Keratinocyte (primary cell): ENCODE data around the gene PDE3A. TPM values are rescaled to one million over a fixed set of nuclear protein-coding genes. Genes with fewer than 3 reads are reported as not detected.

Source experiments
- DNase-seq: peaks from one replicate; pipeline ENCODE4 v3.0.0-alpha.2; 2011; ENCODE audit warnings: low read depth, missing footprints, low spot score
- FAIRE-seq: peaks from 2 replicates; lab custom pipeline; 2011; peaks lifted over from hg19 to GRCh38; lab: Jason Lieb, UNC
- H2AFZ ChIP-seq: 2 replicates; pipeline ENCODE4 v1.6.0; 2012; ENCODE audit warnings: low read length, control low read depth, inconsistent platforms; ENCODE audit not compliant: control insufficient read depth
- H3K27ac ChIP-seq: 2 replicates; pipeline ENCODE4 v1.5.1; 2011; ENCODE audit warnings: low read length; ENCODE audit not compliant: control insufficient read depth, insufficient read depth
- H3K27me3 ChIP-seq: 3 replicates; pipeline ENCODE4 v1.6.0; 2011; ENCODE audit warnings: low read length; ENCODE audit not compliant: control insufficient read depth, insufficient read depth; ENCODE audit errors: extremely low read depth
- H3K36me3 ChIP-seq, 2 experiments: 2 replicates in 1 of 2; 3 replicates in 1 of 2; pipeline ENCODE4 v1.5.1; 2011; ENCODE audit warnings: low read length in 2 of 2, mild to moderate bottlenecking in 1 of 2; ENCODE audit not compliant: control insufficient read depth in 2 of 2, insufficient read depth in 2 of 2; ENCODE audit errors: extremely low read depth in 1 of 2
- H3K4me1 ChIP-seq: 3 replicates; pipeline ENCODE4 v1.5.1; 2011; ENCODE audit warnings: low read length; ENCODE audit not compliant: control insufficient read depth, insufficient read depth; ENCODE audit errors: extremely low read depth
- H3K4me2 ChIP-seq: 3 replicates; pipeline ENCODE4 v1.6.0; 2011; ENCODE audit warnings: low read depth, low read length; ENCODE audit not compliant: control insufficient read depth, insufficient read depth; ENCODE audit errors: extremely low read depth
- H3K4me3 ChIP-seq, 3 experiments: fragments of 200-600 bp in 1 of 3; sonication (generic) in 1 of 3; 2 replicates in 2 of 3; 3 replicates in 1 of 3; pipeline ENCODE4 v1.5.1; 2011 to 2016; ENCODE audit warnings: low read length in 3 of 3, mild to moderate bottlenecking in 3 of 3, control low read depth in 2 of 3, inconsistent platforms in 1 of 3, low read depth in 1 of 3, mixed read lengths in 1 of 3, mixed run types in 1 of 3, moderate library complexity in 1 of 3; ENCODE audit not compliant: control insufficient read depth in 2 of 3, insufficient read depth in 2 of 3; ENCODE audit errors: extremely low read depth in 1 of 3
- H3K79me2 ChIP-seq: 2 replicates; pipeline ENCODE4 v1.6.0; 2012; ENCODE audit warnings: low read length; ENCODE audit not compliant: control insufficient read depth, insufficient read depth
- H3K9ac ChIP-seq: 3 replicates; pipeline ENCODE4 v1.6.0; 2011; ENCODE audit warnings: low read length; ENCODE audit not compliant: control insufficient read depth, insufficient read depth; ENCODE audit errors: extremely low read depth
- H3K9me1 ChIP-seq: 3 replicates; pipeline ENCODE4 v1.6.0; 2011; ENCODE audit warnings: low read length; ENCODE audit not compliant: control insufficient read depth, insufficient read depth; ENCODE audit errors: extremely low read depth
- H3K9me3 ChIP-seq: 2 replicates; pipeline ENCODE4 v1.5.1; 2012; ENCODE audit warnings: low read depth, low read length; ENCODE audit not compliant: control insufficient read depth
- H4K20me1 ChIP-seq: 3 replicates; pipeline ENCODE4 v1.6.0; 2011; ENCODE audit warnings: low read length; ENCODE audit not compliant: control insufficient read depth, insufficient read depth; ENCODE audit errors: extremely low read depth
- CTCF ChIP-seq, 3 experiments: IDR thresholded peaks in 1 of 3; conservative IDR thresholded peaks in 1 of 3; optimal IDR thresholded peaks in 1 of 3; 2 replicates in 2 of 3; 3 replicates in 1 of 3; pipeline versions ENCODE3 to v1.5.1; 2011; ENCODE audit warnings: low read length in 3 of 3, mild to moderate bottlenecking in 3 of 3, moderate library complexity in 2 of 3, control low read depth in 1 of 3, inconsistent platforms in 1 of 3; ENCODE audit not compliant: insufficient read depth in 2 of 3; ENCODE audit errors: extremely low read depth in 1 of 3
- EZH2 ChIP-seq: IDR thresholded peaks from one replicate; pipeline ENCODE4 v1.6.1; 2012; ENCODE audit warnings: inconsistent platforms, mild to moderate bottlenecking, low read length, moderate library complexity
- dilution Hi-C: fragments of 300-500 bp; cut with MboI; formaldehyde crosslinking; loops from one replicate; pipeline ENCODE4 v1.7.0; 2020; ENCODE audit warnings: low sequenced_read_pairs; ENCODE audit not compliant: extremely low pct_ligation_motif_present
- polyA plus RNA-seq, 5 experiments: library from polyadenylated mRNA; depleted of rRNA in 3 of 5; stranded (reverse) in 3 of 5; stranded (forward) in 1 of 5; unstranded in 1 of 5; fragments of >200 nt; gene quantifications; 1 replicate in 1 of 5; 2 replicates in 3 of 5; 3 replicates in 1 of 5; pipeline versions ENCODE4 v1.2.1 to v1.2.3, GENCODE V29; 2011 to 2012; ENCODE audit warnings: missing spikeins in 2 of 5, low read depth in 1 of 5, low replicate concordance in 1 of 5

Gene PDE3A
- polyA plus RNA-seq, 1 donor (not counting 4 experiments of a cell fraction or from before 2014, with no cell fraction given): 0.01 TPM

DNA sequence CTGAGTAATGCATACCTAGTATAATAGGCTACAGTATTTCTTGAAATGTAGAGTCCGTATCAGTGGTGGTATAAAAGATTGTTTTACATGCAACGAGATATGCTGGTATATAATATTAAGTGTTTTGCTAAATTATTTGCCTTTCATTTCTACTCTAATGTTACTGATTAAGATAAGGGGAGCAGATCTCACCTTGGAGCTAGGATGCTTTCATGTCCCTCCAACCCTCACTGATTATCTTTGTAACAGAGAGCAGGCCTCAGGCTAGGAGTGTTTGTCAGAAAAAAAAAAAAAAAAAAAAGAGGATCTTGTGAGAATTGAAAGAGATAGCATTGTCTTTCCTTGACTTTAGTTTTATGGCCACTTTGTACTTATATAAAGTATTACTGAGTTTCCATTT is 92.6 kb downstream of the PDE3A start:
- Histone ChIP-seq H3K9me1 (no peaks in the 10 kb centered on the region), H3K4me2 (no peak overlapping the region), H3K27ac (no peak overlapping the region), H3K9ac (no peak overlapping the region), H3K9me3 (no peaks in the 10 kb centered on the region), H3K36me3 (no peaks in the 10 kb centered on the region), H3K27me3 (no peaks in the 10 kb centered on the region), H2AFZ (no peak overlapping the region), H4K20me1 (no peaks in the 10 kb centered on the region), H3K4me3 (no peak overlapping the region), H3K4me1 (no peaks in the 10 kb centered on the region), H3K79me2 (no peaks in the 10 kb centered on the region)
- no peak for DNase-seq
- dilution Hi-C loops: no loop called here
- no peak for TF ChIP-seq EZH2
- TF ChIP-seq CTCF (optimal IDR thresholded peaks at IDR 0.05 in 1 of 3, IDR thresholded peaks at IDR 0.05 in 1 of 3, conservative IDR thresholded peaks at IDR 0.05 in 1 of 3; ENCODE audit: extremely low read depth in 1 of 3, insufficient read depth in 2 of 3, low read length in 3 of 3): no peak
- FAIRE-seq: no peak

DNA sequence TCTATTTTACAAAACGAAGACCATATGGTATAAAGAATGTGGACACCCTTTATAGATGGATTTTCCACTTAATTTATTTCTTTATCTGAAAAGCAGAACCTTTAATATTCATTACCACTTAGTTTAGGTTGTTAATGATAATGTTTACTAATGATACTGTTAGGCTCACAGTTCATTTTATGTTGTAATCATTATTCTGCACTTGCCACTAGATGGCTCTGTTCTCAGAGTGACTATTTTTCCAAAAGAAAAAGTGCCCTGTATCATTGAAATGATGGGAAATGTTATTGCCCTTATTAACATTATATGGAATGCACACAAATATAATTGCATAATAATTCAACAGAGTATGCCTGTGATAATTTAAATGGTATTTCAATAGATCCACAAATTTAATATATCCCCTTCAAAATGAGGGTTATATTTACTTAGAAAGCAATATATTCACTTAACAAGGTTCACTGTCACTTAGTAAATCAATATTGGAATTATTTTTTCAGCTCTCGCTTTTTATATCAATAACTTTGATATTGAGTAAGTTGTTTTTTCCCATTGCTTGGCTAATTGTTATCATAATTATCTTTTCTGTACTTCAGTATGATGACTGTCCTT is 95.7 kb downstream of the PDE3A start:
- H2AFZ ChIP-seq: no peak overlapping the region
- FAIRE-seq: no peak
- no peak overlapping the region for H3K4me3 ChIP-seq
- no peaks in the 10 kb centered on the region for H3K9me3 ChIP-seq
- H3K9me1 ChIP-seq: no peaks in the 10 kb centered on the region
- H3K36me3 ChIP-seq: no peaks in the 10 kb centered on the region
- dilution Hi-C loops: no loop called here
- TF ChIP-seq CTCF (optimal IDR thresholded peaks at IDR 0.05 in 1 of 3, IDR thresholded peaks at IDR 0.05 in 1 of 3, conservative IDR thresholded peaks at IDR 0.05 in 1 of 3; ENCODE audit: extremely low read depth in 1 of 3, insufficient read depth in 2 of 3, low read length in 3 of 3) (peak in 2 of 3 experiments; percentile 24 to 33), EZH2 (no peak)
- H4K20me1 ChIP-seq: no peaks in the 10 kb centered on the region
- DNase-seq: no peak
- no peaks in the 10 kb centered on the region for H3K27me3 ChIP-seq
- H3K4me2 ChIP-seq: no peak overlapping the region
- H3K9ac ChIP-seq: no peak overlapping the region
- no peaks in the 10 kb centered on the region for H3K79me2 ChIP-seq
- no peak overlapping the region for H3K27ac ChIP-seq
- H3K4me1 ChIP-seq: no peaks in the 10 kb centered on the region
